Measurements from ENCODE around the gene NFIC. TPM values are rescaled to one million over a fixed set of nuclear protein-coding genes. Genes with fewer than 3 reads are reported as not detected.
A peak's percentile ranks its signal among the peaks of the same experiment; 100 is the strongest.

The NFIC gene
- polyA plus RNA-seq, 3 donors from 2014 or later, result 2.8 to 13.3 TPM; not detected in 1

GRCh38 chr19:3512562-3513228, 146.3 kb downstream of the NFIC start:
- Mint-ChIP-seq H3K27ac (no peak overlapping the region), H3K27me3 (ENCODE audit: low read depth in 3 of 3) (peaks cover 0 to 13% (median 0%) of the 10 kb centered on the region in 3 donors), H3K36me3 (peaks cover 0 to 7% (median 0%) of the 10 kb centered on the region in 3 donors), H3K4me1 (peaks cover 41 to 51% of the 10 kb centered on the region in 2 donors), H3K4me3 (no peak overlapping the region), H3K9me3 (no peaks in the 10 kb centered on the region)
- no peak for DNase-seq

- H3K27ac Mint-ChIP-seq, result peak overlapping the region in 1 of 6 donors; percentile 16
- no peak overlapping the region for H3K4me3 Mint-ChIP-seq
- H3K36me3 Mint-ChIP-seq, result peaks cover 0 to 7% (median 0%) of the 10 kb centered on the region in 3 donors
- peaks cover 37 to 45% of the 10 kb centered on the region in 2 donors for H3K4me1 Mint-ChIP-seq
- DNase-seq, result no peak
- H3K9me3 Mint-ChIP-seq, result no peaks in the 10 kb centered on the region
- peaks cover 0 to 10% (median 0%) of the 10 kb centered on the region in 3 donors for H3K27me3 Mint-ChIP-seq (ENCODE audit: low read depth in 3 of 3)
Observed at GRCh38 chr19:3513229-3514140, 147.1 kb downstream of the NFIC start.

GRCh38 chr19:3514930-3515329, 148.5 kb downstream of the NFIC start:
- H3K4me1 Mint-ChIP-seq, result peaks cover 22 to 32% of the 10 kb centered on the region in 2 donors

GRCh38 chr19:3515891-3516422, 149.6 kb downstream of the NFIC start:
- peaks cover 0 to 4% (median 2%) of the 10 kb centered on the region in 3 donors for H3K27me3 Mint-ChIP-seq (ENCODE audit: low read depth in 3 of 3)
- H3K4me3 Mint-ChIP-seq, result no peak overlapping the region
- peaks cover 0 to 1% (median 0%) of the 10 kb centered on the region in 3 donors for H3K36me3 Mint-ChIP-seq
- peak overlapping the region in 3 of 6 donors; percentile 29 to 91 (median 41) for H3K27ac Mint-ChIP-seq
- no peak for DNase-seq
- H3K9me3 Mint-ChIP-seq, result no peaks in the 10 kb centered on the region
- peaks cover 22 to 28% of the 10 kb centered on the region in 2 donors for H3K4me1 Mint-ChIP-seq

More at GRCh38 chr19:3514930-3515329, 148.5 kb downstream of the NFIC start:
- Mint-ChIP-seq H3K4me3 (no peak overlapping the region), H3K27ac (peak overlapping the region in 1 of 6 donors; percentile 34), H3K9me3 (no peaks in the 10 kb centered on the region), H3K36me3 (peaks cover 0 to under 1% (median 0%) of the 10 kb centered on the region in 3 donors), H3K27me3 (ENCODE audit: low read depth in 3 of 3) (peaks cover 0 to 4% (median 0%) of the 10 kb centered on the region in 3 donors)
- no peak for DNase-seq

GRCh38 chr19:3516675-3517207, 150.4 kb downstream of the NFIC start:
- Mint-ChIP-seq H3K9me3 (no peaks in the 10 kb centered on the region), H3K4me1 (peaks cover 26 to 30% of the 10 kb centered on the region in 2 donors), H3K27ac (peak overlapping the region; percentile 22 to 91 (median 68)), H3K27me3 (ENCODE audit: low read depth in 3 of 3) (peaks cover 0 to 4% (median 2%) of the 10 kb centered on the region in 3 donors), H3K36me3 (peaks cover 0 to 4% (median 0%) of the 10 kb centered on the region in 3 donors), H3K4me3 (peak overlapping the region in 3 of 5 donors; percentile 23 to 50 (median 36))
- DNase-seq, result peak; percentile 37 to 76 (median 43)

GRCh38 chr19:3517638-3518037, 151.3 kb downstream of the NFIC start:
- Mint-ChIP-seq H3K4me3 (no peak overlapping the region), H3K27ac (no peak overlapping the region), H3K9me3 (no peaks in the 10 kb centered on the region), H3K27me3 (ENCODE audit: low read depth in 3 of 3) (peaks cover 0 to 4% (median 2%) of the 10 kb centered on the region in 3 donors), H3K36me3 (peaks cover 0 to 4% (median 0%) of the 10 kb centered on the region in 3 donors), H3K4me1 (peaks cover 26 to 29% of the 10 kb centered on the region in 2 donors)
- no peak for DNase-seq

GRCh38 chr19:3518255-3518654, 151.9 kb downstream of the NFIC start:
- no peaks in the 10 kb centered on the region for H3K9me3 Mint-ChIP-seq
- H3K4me3 Mint-ChIP-seq, result no peak overlapping the region
- DNase-seq, result no peak
- H3K27me3 Mint-ChIP-seq (ENCODE audit: low read depth in 3 of 3), result peaks cover 0 to 4% (median 2%) of the 10 kb centered on the region in 3 donors
- H3K27ac Mint-ChIP-seq, result peak overlapping the region in 1 of 6 donors; percentile 30
- peaks cover 26 to 29% of the 10 kb centered on the region in 2 donors for H3K4me1 Mint-ChIP-seq
- H3K36me3 Mint-ChIP-seq, result peaks cover 0 to 4% (median 0%) of the 10 kb centered on the region in 3 donors

GRCh38 chr19:3518659-3519058, 152.3 kb downstream of the NFIC start:
- H3K27ac Mint-ChIP-seq, result peak overlapping the region in 1 of 6 donors; percentile 30
- H3K36me3 Mint-ChIP-seq, result peaks cover 0 to 4% (median 0%) of the 10 kb centered on the region in 3 donors
- no peak overlapping the region for H3K4me3 Mint-ChIP-seq
- H3K9me3 Mint-ChIP-seq, result no peaks in the 10 kb centered on the region
- peaks cover 0 to 4% (median 2%) of the 10 kb centered on the region in 3 donors for H3K27me3 Mint-ChIP-seq (ENCODE audit: low read depth in 3 of 3)
- no peak for DNase-seq
- peaks cover 24 to 28% of the 10 kb centered on the region in 2 donors for H3K4me1 Mint-ChIP-seq

Other genes starting within 250 kb of the NFIC start
- gene GNA15, start 230.6 kb upstream of the NFIC start, polyA plus RNA-seq, result 1 to 10 TPM in 2 of 3 donors, under 1 TPM in 1; 0.25 to 2.8 (median 2.3) TPM
- 100 to 1,000 TPM; 238 to 344 (median 258) TPM for gene S1PR4, start 187.8 kb upstream of the NFIC start, polyA plus RNA-seq
- 10 to 100 TPM; 22.8 to 58.8 (median 55.2) TPM for gene NCLN, start 180.7 kb upstream of the NFIC start, polyA plus RNA-seq
- not detected for gene CELF5, start 141.9 kb upstream of the NFIC start, polyA plus RNA-seq
- 1 to 10 TPM in 2 of 3 donors, not detected in 1; 1.5 to 2.1 TPM for gene SMIM24, start 113.9 kb downstream of the NFIC start, polyA plus RNA-seq
- gene SMIM44, start 116.9 kb downstream of the NFIC start, polyA plus RNA-seq, result not detected
- 10 to 100 TPM in 1 of 3 donors, 1 to 10 TPM in 2; 6.8 to 18.4 (median 9.1) TPM for gene DOHH, start 134.1 kb downstream of the NFIC start, polyA plus RNA-seq
- 10 to 100 TPM in 1 of 3 donors, 1 to 10 TPM in 2; 6.8 to 14.2 (median 9.7) TPM for gene FZR1, start 139.7 kb downstream of the NFIC start, polyA plus RNA-seq
- gene TEKTIP1, start 172.6 kb downstream of the NFIC start, polyA plus RNA-seq, result not detected
- gene MFSD12, start 191.0 kb downstream of the NFIC start, polyA plus RNA-seq, result 10 to 100 TPM; 17.1 to 26.9 (median 25.6) TPM
- gene HMG20B, start 206.4 kb downstream of the NFIC start, polyA plus RNA-seq, result 10 to 100 TPM; 42.9 to 74.8 (median 60.1) TPM
- gene GIPC3, start 218.9 kb downstream of the NFIC start, polyA plus RNA-seq, result under 1 TPM in 2 of 3 donors, not detected in 1; 0.04 to 0.95 TPM
- 1 to 10 TPM; 3.1 to 9.5 (median 3.1) TPM for gene TBXA2R, start 240.3 kb downstream of the NFIC start, polyA plus RNA-seq

All from immature natural killer cell (primary cell).